Measurements from ENCODE around the gene ATP11C.

The ATP11C gene

GRCh38 chrX:139802048-139802447 is 130.8 kb downstream of the ATP11C start:
- no peak for DNase-seq

- no peak for DNase-seq
These were observed 131.4 kb downstream of the ATP11C start for GRCh38 chrX:139801397-139801813.

GRCh38 chrX:139798701-139799100 is 134.2 kb downstream of the ATP11C start:
- no peak for DNase-seq

- DNase-seq, result no peak
These were observed 137.7 kb downstream of the ATP11C start for GRCh38 chrX:139795196-139795595.

GRCh38 chrX:139787601-139788000 is 145.3 kb downstream of the ATP11C start:
- DNase-seq, result no peak

- no peak for DNase-seq
These were observed 148.0 kb downstream of the ATP11C start for GRCh38 chrX:139784807-139785206.

GRCh38 chrX:139783959-139784358 is 148.9 kb downstream of the ATP11C start:
- DNase-seq, result no peak

GRCh38 chrX:139783030-139783429 is 149.8 kb downstream of the ATP11C start:
- DNase-seq, result no peak

GRCh38 chrX:139776599-139776998 is 156.3 kb downstream of the ATP11C start:
- DNase-seq, result no peak

- DNase-seq, result no peak
These were observed 162.5 kb downstream of the ATP11C start for GRCh38 chrX:139770366-139770765.

GRCh38 chrX:139766545-139766983 is 166.3 kb downstream of the ATP11C start:
- DNase-seq, result no peak

GRCh38 chrX:139762400-139763183 is 170.3 kb downstream of the ATP11C start:
- no peak for DNase-seq

- no peak for DNase-seq
These were observed 173.2 kb downstream of the ATP11C start for GRCh38 chrX:139759637-139760036.

- DNase-seq, result no peak
These were observed 174.0 kb downstream of the ATP11C start for GRCh38 chrX:139758809-139759208.

- DNase-seq, result no peak
These were observed 174.6 kb downstream of the ATP11C start for GRCh38 chrX:139758250-139758649.

- DNase-seq, result no peak
These were observed 181.8 kb downstream of the ATP11C start for GRCh38 chrX:139751053-139751452.

- no peak for DNase-seq
These were observed 182.5 kb downstream of the ATP11C start for GRCh38 chrX:139750390-139750789.

- DNase-seq, result no peak
These were observed 193.7 kb downstream of the ATP11C start for GRCh38 chrX:139739138-139739537.

GRCh38 chrX:139738581-139738980 is 194.3 kb downstream of the ATP11C start:
- DNase-seq, result peak; percentile 81

GRCh38 chrX:139736151-139736550 is 196.7 kb downstream of the ATP11C start:
- no peak for DNase-seq

- DNase-seq, result no peak
These were observed 197.9 kb downstream of the ATP11C start for GRCh38 chrX:139734996-139735395.

GRCh38 chrX:139725720-139726119 is 207.1 kb downstream of the ATP11C start:
- no peak for DNase-seq

- DNase-seq, result no peak
These were observed 208.2 kb downstream of the ATP11C start for GRCh38 chrX:139724626-139725025.

GRCh38 chrX:139720979-139721378 is 211.9 kb downstream of the ATP11C start:
- DNase-seq, result no peak

- no peak for DNase-seq
These were observed 212.7 kb downstream of the ATP11C start for GRCh38 chrX:139720136-139720535.
